Measurements from ENCODE around the gene CCDC24.

CCDC24 gene

DNA sequence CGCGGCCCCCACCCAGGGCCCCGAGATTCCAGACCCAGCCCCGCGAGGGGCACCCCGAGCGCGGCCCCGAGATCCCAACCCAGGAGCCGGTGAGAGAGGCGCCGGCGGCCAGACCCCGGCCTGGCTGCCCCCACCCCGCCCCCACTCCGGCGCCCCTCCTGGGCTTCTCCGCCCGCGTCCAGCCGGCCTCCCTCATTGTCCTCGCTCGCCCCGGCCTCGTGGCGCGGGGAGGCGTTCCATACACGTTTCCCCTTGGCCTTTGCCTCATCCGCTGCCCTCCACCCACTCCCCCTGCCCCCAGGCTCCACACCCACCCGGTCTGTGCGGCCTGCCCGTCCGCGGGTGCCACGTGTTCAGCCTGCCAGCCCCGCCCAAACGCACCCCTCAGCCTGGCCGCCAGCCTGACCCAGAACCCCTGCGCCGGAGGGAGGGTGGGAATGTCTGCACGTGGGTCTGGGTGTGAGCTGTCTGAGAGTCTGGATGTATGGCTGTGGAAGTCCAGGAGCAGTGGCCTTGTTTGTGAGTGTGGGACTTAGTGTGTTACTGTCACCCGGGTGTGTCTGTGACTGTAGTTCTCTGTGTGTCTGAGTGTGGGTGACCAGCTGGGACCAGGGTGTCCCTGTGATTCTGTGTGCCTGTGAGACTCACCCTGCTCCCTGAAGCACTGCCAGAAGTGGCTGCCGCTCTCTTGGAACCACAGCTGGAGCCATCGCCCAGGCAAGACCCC, 11.7 kb upstream of the CCDC24 start:
- Histone ChIP-seq H3K36me3 (ENCODE audit: control insufficient read depth, insufficient read depth, low read length) (peaks cover 15% of the 10 kb centered on the region), H3K27me3 (replicated peaks; ENCODE audit: control insufficient read depth, insufficient read depth, low read length) (no peaks in the 10 kb centered on the region), H3K4me3 (replicated peaks; ENCODE audit: low read depth, low read length) (peak overlapping the region; percentile 70)
- TF ChIP-seq, protein P1, sequence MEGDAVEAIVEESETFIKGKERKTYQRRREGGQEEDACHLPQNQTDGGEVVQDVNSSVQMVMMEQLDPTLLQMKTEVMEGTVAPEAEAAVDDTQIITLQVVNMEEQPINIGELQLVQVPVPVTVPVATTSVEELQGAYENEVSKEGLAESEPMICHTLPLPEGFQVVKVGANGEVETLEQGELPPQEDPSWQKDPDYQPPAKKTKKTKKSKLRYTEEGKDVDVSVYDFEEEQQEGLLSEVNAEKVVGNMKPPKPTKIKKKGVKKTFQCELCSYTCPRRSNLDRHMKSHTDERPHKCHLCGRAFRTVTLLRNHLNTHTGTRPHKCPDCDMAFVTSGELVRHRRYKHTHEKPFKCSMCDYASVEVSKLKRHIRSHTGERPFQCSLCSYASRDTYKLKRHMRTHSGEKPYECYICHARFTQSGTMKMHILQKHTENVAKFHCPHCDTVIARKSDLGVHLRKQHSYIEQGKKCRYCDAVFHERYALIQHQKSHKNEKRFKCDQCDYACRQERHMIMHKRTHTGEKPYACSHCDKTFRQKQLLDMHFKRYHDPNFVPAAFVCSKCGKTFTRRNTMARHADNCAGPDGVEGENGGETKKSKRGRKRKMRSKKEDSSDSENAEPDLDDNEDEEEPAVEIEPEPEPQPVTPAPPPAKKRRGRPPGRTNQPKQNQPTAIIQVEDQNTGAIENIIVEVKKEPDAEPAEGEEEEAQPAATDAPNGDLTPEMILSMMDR (IDR thresholded peaks at IDR 0.05; ENCODE audit: insufficient read depth, low read length, poor library complexity, severe bottlenecking): no peak
- DNase-seq (ENCODE audit: extremely low read depth, insufficient read length): peak; percentile 64

GRCh38 chr1:43980255-43981134, 10.9 kb upstream of the CCDC24 start:
- Histone ChIP-seq H3K27me3 (replicated peaks; ENCODE audit: control insufficient read depth, insufficient read depth, low read length) (no peaks in the 10 kb centered on the region), H3K4me3 (replicated peaks; ENCODE audit: low read depth, low read length) (peak overlapping the region; percentile 70), H3K36me3 (ENCODE audit: control insufficient read depth, insufficient read depth, low read length) (peaks cover 16% of the 10 kb centered on the region)
- DNase-seq (ENCODE audit: extremely low read depth, insufficient read length): no peak
- TF ChIP-seq, protein P1 (IDR thresholded peaks at IDR 0.05; ENCODE audit: insufficient read depth, low read length, poor library complexity, severe bottlenecking): no peak

DNA sequence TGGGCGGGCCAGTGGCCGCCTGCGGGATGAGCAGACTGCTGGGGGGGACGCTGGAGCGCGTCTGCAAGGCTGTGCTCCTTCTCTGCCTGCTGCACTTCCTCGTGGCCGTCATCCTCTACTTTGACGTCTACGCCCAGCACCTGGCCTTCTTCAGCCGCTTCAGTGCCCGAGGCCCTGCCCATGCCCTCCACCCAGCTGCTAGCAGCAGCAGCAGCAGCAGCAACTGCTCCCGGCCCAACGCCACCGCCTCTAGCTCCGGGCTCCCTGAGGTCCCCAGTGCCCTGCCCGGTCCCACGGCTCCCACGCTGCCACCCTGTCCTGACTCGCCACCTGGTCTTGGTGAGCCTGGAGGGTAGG, 10.3 kb upstream of the CCDC24 start:
- TF ChIP-seq, protein P1 (IDR thresholded peaks at IDR 0.05; ENCODE audit: insufficient read depth, low read length, poor library complexity, severe bottlenecking): no peak
- DNase-seq (ENCODE audit: extremely low read depth, insufficient read length): no peak
- H3K4me3 ChIP-seq (replicated peaks; ENCODE audit: low read depth, low read length): no peak overlapping the region
- H3K36me3 ChIP-seq (ENCODE audit: control insufficient read depth, insufficient read depth, low read length): peaks cover 16% of the 10 kb centered on the region
- no peaks in the 10 kb centered on the region for H3K27me3 ChIP-seq (replicated peaks; ENCODE audit: control insufficient read depth, insufficient read depth, low read length)

- TF ChIP-seq, protein P1 (IDR thresholded peaks at IDR 0.05; ENCODE audit: insufficient read depth, low read length, poor library complexity, severe bottlenecking): no peak
- Histone ChIP-seq H3K27me3 (replicated peaks; ENCODE audit: control insufficient read depth, insufficient read depth, low read length) (no peaks in the 10 kb centered on the region), H3K36me3 (ENCODE audit: control insufficient read depth, insufficient read depth, low read length) (peaks cover 16% of the 10 kb centered on the region), H3K4me3 (replicated peaks; ENCODE audit: low read depth, low read length) (no peak overlapping the region)
- no peak for DNase-seq (ENCODE audit: extremely low read depth, insufficient read length)
Observed at GRCh38 chr1:43981636-43982035, 9.8 kb upstream of the CCDC24 start.

DNA sequence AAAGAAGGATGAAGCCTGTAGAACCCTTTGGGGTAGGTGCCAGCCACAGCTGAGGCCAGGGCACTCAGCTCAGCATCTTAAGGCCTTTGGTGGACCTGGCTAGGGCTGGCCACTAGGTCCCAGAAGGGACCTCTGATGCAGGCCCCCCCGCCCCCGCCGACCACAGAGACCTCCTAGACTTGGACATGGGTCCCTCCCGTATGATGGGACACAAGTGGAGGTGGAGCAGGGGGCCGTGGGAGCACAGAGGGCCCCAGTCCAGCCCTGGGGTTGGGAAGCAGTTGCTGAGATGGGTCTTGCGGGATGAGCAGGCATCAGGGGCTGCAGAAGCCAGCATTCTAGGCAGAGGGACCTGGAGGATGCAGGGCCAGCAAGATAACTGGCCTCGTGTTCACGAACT, 9.2 kb upstream of the CCDC24 start:
- TF ChIP-seq, protein P1 (IDR thresholded peaks at IDR 0.05; ENCODE audit: insufficient read depth, low read length, poor library complexity, severe bottlenecking): no peak
- peaks cover 12% of the 10 kb centered on the region for H3K36me3 ChIP-seq (ENCODE audit: control insufficient read depth, insufficient read depth, low read length)
- DNase-seq (ENCODE audit: extremely low read depth, insufficient read length): no peak
- no peak overlapping the region for H3K4me3 ChIP-seq (replicated peaks; ENCODE audit: low read depth, low read length)
- H3K27me3 ChIP-seq (replicated peaks; ENCODE audit: control insufficient read depth, insufficient read depth, low read length): no peaks in the 10 kb centered on the region

Data from GM06990 (cell line).